GM12892 (cell line): Measurements from ENCODE around the gene GRAP.
"Not testable (repeated sequence)": the region's sequence is repeated elsewhere in the genome, so short reads cannot be mapped to it uniquely, and the experiment has no call there.

Experiments
- DNase-seq: peaks from one replicate; pipeline ENCODE4 v3.0.0; 2011; ENCODE audit not compliant: insufficient read length
- FAIRE-seq: peaks from 2 replicates; lab custom pipeline; 2011; peaks lifted over from hg19 to GRCh38; lab: Jason Lieb, UNC
- POLR2A ChIP-seq: IDR thresholded peaks from 2 replicates; pipeline ENCODE4 v1.6.1; 2011; ENCODE audit warnings: low read depth, low read length, control low read depth
- POLR2AphosphoS5 ChIP-seq: IDR thresholded peaks from 2 replicates; pipeline ENCODE4 v1.6.1; 2011; ENCODE audit warnings: low read depth, low read length, control low read depth
- TAF1 ChIP-seq: IDR thresholded peaks from 2 replicates; pipeline ENCODE4 v1.6.1; 2011; ENCODE audit warnings: low read depth, mild to moderate bottlenecking, control low read depth, low read length, borderline replicate concordance

The GRAP gene

GRCh38 chr17:19024101-19025078 lies 22.4 kb downstream of the GRAP start:
- TF ChIP-seq TAF1: no peak
- DNase-seq: no peak
- no peak for FAIRE-seq

- TF ChIP-seq TAF1 (no peak), POLR2A (0 out of 2 replicates have a peak, but pooled peaks have one; percentile 17), POLR2AphosphoS5 (peak; percentile 3; the same call in 1 of the 2 replicates)
- no peak for FAIRE-seq
Measured at GRCh38 chr17:19023209-19023999, 23.4 kb downstream of the GRAP start.

GRCh38 chr17:19022747-19023146 lies 24.0 kb downstream of the GRAP start:
- TF ChIP-seq POLR2A (no peak), POLR2AphosphoS5 (no peak), TAF1 (no peak)
- no peak for FAIRE-seq
- no peak for DNase-seq

More at GRCh38 chr17:19023209-19023999, 23.4 kb downstream of the GRAP start:
- DNase-seq: no peak

- FAIRE-seq (no peak), DNase-seq (no peak)
- TF ChIP-seq POLR2A: no peak
Measured at GRCh38 chr17:19022128-19022527, 24.6 kb downstream of the GRAP start.

GRCh38 chr17:19021622-19022083 lies 25.1 kb downstream of the GRAP start:
- DNase-seq (no peak), FAIRE-seq (peak; percentile 70)
- TF ChIP-seq POLR2AphosphoS5 (no peak), TAF1 (no peak), POLR2A (no peak)

GRCh38 chr17:19021011-19021621 lies 25.6 kb downstream of the GRAP start:
- FAIRE-seq: peak; percentile 62
- DNase-seq: not testable (repeated sequence)

- TF ChIP-seq TAF1: no peak
- no peak for TF ChIP-seq POLR2AphosphoS5
- TF ChIP-seq POLR2A: no peak
- FAIRE-seq (no peak), DNase-seq (no peak)
Measured at GRCh38 chr17:19020016-19020415, 26.7 kb downstream of the GRAP start.

GRCh38 chr17:19019041-19019941 lies 27.5 kb downstream of the GRAP start:
- TF ChIP-seq POLR2A (0 out of 2 replicates have a peak, but pooled peaks have one; percentile 22), TAF1 (no peak), POLR2AphosphoS5 (peak; percentile 52; the same call in 1 of the 2 replicates)
- FAIRE-seq (no peak), DNase-seq (no peak)

GRCh38 chr17:19018600-19018950 lies 28.2 kb downstream of the GRAP start:
- no peak for DNase-seq
- FAIRE-seq: no peak

GRCh38 chr17:19017804-19018599 lies 28.8 kb downstream of the GRAP start:
- DNase-seq (no peak), FAIRE-seq (no peak)
- TF ChIP-seq TAF1: no peak
- TF ChIP-seq POLR2AphosphoS5: peak; percentile 66; the same call in 1 of the 2 replicates

More at GRCh38 chr17:19018600-19018950, 28.2 kb downstream of the GRAP start:
- no peak for TF ChIP-seq POLR2AphosphoS5
- TF ChIP-seq POLR2A: no peak
- no peak for TF ChIP-seq TAF1
